Measurements from ENCODE around the gene SLC2A4.

DNA sequence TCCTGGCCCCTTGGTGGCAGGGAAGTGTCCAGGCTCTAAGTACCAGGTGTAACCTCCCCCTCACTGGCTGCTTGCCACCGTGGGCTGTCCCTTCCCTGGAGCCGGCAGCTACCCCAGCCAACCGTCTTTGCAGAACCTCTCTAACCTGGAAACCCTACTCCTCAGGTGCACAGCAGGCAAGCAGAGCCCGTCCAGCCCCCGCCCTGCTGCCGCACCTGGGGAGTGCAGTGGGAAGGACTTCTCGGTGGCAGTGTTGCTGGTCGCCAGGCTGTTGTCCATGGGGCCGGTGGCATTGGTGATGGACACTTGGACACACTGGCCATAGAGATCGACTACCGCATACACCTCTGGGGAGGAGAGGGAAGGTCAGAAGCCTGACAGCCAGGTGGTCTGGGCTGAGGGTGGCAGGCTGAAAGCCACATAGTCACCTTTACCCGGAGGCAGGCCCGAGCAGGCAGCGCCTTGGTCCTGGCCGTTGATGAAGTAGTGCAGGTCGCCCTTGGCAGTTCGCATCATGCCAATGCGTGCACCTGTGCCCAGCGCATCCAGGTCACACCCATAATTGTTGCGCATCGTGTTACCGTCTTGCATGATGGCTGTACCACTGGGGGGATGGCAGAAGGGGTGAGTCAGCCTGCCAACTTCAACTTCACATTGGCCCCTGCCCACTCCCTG, 41.1 kb downstream of the SLC2A4 start:
- TF ChIP-seq, protein P1, sequence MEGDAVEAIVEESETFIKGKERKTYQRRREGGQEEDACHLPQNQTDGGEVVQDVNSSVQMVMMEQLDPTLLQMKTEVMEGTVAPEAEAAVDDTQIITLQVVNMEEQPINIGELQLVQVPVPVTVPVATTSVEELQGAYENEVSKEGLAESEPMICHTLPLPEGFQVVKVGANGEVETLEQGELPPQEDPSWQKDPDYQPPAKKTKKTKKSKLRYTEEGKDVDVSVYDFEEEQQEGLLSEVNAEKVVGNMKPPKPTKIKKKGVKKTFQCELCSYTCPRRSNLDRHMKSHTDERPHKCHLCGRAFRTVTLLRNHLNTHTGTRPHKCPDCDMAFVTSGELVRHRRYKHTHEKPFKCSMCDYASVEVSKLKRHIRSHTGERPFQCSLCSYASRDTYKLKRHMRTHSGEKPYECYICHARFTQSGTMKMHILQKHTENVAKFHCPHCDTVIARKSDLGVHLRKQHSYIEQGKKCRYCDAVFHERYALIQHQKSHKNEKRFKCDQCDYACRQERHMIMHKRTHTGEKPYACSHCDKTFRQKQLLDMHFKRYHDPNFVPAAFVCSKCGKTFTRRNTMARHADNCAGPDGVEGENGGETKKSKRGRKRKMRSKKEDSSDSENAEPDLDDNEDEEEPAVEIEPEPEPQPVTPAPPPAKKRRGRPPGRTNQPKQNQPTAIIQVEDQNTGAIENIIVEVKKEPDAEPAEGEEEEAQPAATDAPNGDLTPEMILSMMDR (IDR thresholded peaks at IDR 0.05): no peak
- TF ChIP-seq EP300 (IDR thresholded peaks at IDR 0.05): no peak
